Lower lobe of right lung (tissue), 2 donors: ENCODE data around the gene SOBP. TPM values are rescaled to one million over a fixed set of nuclear protein-coding genes. Genes with fewer than 3 reads are reported as not detected.
A peak's percentile ranks its signal among the peaks of the same experiment; 100 is the strongest.

Experiments used
- ATAC-seq, 2 donors: fragments of 200-7000 bp; cut with Tn5 transposase; one replicate each; pipeline ENCODE4 v1.9.1; 2020 to 2022; ENCODE audit warnings: mild to moderate bottlenecking in 2 of 2, moderate library complexity in 2 of 2
- DNase-seq: peaks from one replicate; pipeline ENCODE4 v3.0.0-alpha.2; 2020
- H3K27ac ChIP-seq: fragments of 200-600 bp; one replicate; pipeline ENCODE4 v1.8.0; 2022
- H3K27me3 ChIP-seq: fragments of 200-600 bp; one replicate; pipeline ENCODE4 v1.8.0; 2022; ENCODE audit warnings: low read depth
- H3K36me3 ChIP-seq: fragments of 200-600 bp; one replicate; pipeline ENCODE4 v1.8.0; 2022; ENCODE audit warnings: mild to moderate bottlenecking
- H3K4me1 ChIP-seq: fragments of 200-600 bp; one replicate; pipeline ENCODE4 v1.8.0; 2022
- H3K4me3 ChIP-seq: fragments of 200-600 bp; one replicate; pipeline ENCODE4 v1.8.0; 2022; ENCODE audit warnings: mild to moderate bottlenecking
- H3K9me3 ChIP-seq: fragments of 200-600 bp; one replicate; pipeline ENCODE4 v1.8.0; 2022
- CTCF ChIP-seq: fragments of 200-600 bp; IDR thresholded peaks from one replicate; pipeline ENCODE4 v1.8.0; 2022; ENCODE audit warnings: antibody characterized with exemption, mild to moderate bottlenecking
- intact Hi-C: fragments of 100-400 bp; cut with DNase I; formaldehyde crosslinking; loops from one replicate; pipeline ENCODE4 v1.11.0; 2022
- total RNA-seq: library from RNA; stranded (reverse); fragmentation: NEBNext Ultra II Directional; extraction: Animal tissue kit (Norgen Biotek cat#: 25700); gene quantifications from one replicate; pipeline ENCODE4 v1.2.1, GENCODE V29; 2021
- donor health status: DM: no; HTN: yes; CAD: no; lungs with severe emphysema.

The SOBP gene
- total RNA-seq, 1 donor from 2014 or later = 6.9 TPM

GRCh38 chr6:107656883-107657282 is 167.0 kb downstream of the SOBP start:
- DNase-seq (no peak), ATAC-seq (peak; percentile 13 to 32)
- Histone ChIP-seq H3K4me1 (peaks cover 30% of the 10 kb centered on the region), H3K36me3 (no peaks in the 10 kb centered on the region), H3K4me3 (no peak overlapping the region), H3K27ac (no peak overlapping the region), H3K27me3 (no peaks in the 10 kb centered on the region), H3K9me3 (no peaks in the 10 kb centered on the region)
- intact Hi-C loops = no loop called here
- TF ChIP-seq CTCF = no peak

GRCh38 chr6:107657373-107657754 is 167.4 kb downstream of the SOBP start:
- H3K36me3 ChIP-seq = no peaks in the 10 kb centered on the region
- no peak for TF ChIP-seq CTCF

GRCh38 chr6:107657755-107658461 is 168.0 kb downstream of the SOBP start:
- Histone ChIP-seq H3K9me3 (no peaks in the 10 kb centered on the region), H3K27ac (peak overlapping the region; percentile 39), H3K27me3 (no peaks in the 10 kb centered on the region), H3K4me3 (peak overlapping the region; percentile 27), H3K36me3 (no peaks in the 10 kb centered on the region), H3K4me1 (peaks cover 30% of the 10 kb centered on the region)
- peak; percentile 15 for TF ChIP-seq CTCF
- ATAC-seq (peak; percentile 76 to 86), DNase-seq (peak; percentile 79)
- intact Hi-C loops = no loop called here

More at GRCh38 chr6:107657373-107657754, 167.4 kb downstream of the SOBP start:
- intact Hi-C loops = no loop called here
- ATAC-seq (no peak), DNase-seq (no peak)
- Histone ChIP-seq H3K27ac (no peak overlapping the region), H3K27me3 (no peaks in the 10 kb centered on the region), H3K4me3 (no peak overlapping the region), H3K4me1 (peaks cover 30% of the 10 kb centered on the region), H3K9me3 (no peaks in the 10 kb centered on the region)

GRCh38 chr6:107658920-107659865 is 169.3 kb downstream of the SOBP start:
- no peaks in the 10 kb centered on the region for H3K36me3 ChIP-seq
- ATAC-seq = no peak
- TF ChIP-seq CTCF = no peak
- H3K4me1 ChIP-seq = peaks cover 30% of the 10 kb centered on the region
- intact Hi-C loops = no loop called here
- no peak overlapping the region for H3K4me3 ChIP-seq
- H3K9me3 ChIP-seq = no peaks in the 10 kb centered on the region
- no peaks in the 10 kb centered on the region for H3K27me3 ChIP-seq
- DNase-seq = no peak
- no peak overlapping the region for H3K27ac ChIP-seq

GRCh38 chr6:107660839-107661238 is 170.9 kb downstream of the SOBP start:
- Histone ChIP-seq H3K36me3 (no peaks in the 10 kb centered on the region), H3K4me3 (no peak overlapping the region), H3K4me1 (peaks cover 22% of the 10 kb centered on the region), H3K27me3 (no peaks in the 10 kb centered on the region), H3K27ac (no peak overlapping the region), H3K9me3 (no peaks in the 10 kb centered on the region)
- intact Hi-C loops = no loop called here
- no peak for TF ChIP-seq CTCF
- ATAC-seq = no peak
- no peak for DNase-seq
